Fibroblast of villous mesenchyme (primary cell): Measurements from ENCODE around the gene MMP24. TPM values are rescaled to one million over a fixed set of nuclear protein-coding genes. Genes with fewer than 3 reads are reported as not detected.

ENCODE experiments used
- DNase-seq: peaks from one replicate; pipeline ENCODE4 v3.0.0-alpha.2; 2010; ENCODE audit warnings: low read depth
- H3K4me3 ChIP-seq: 2 replicates; pipeline ENCODE4 v1.5.1; 2011; ENCODE audit warnings: low read depth, mild to moderate bottlenecking, low read length
- CTCF ChIP-seq: IDR thresholded peaks from 2 replicates; pipeline ENCODE4 v1.5.1; 2012; ENCODE audit warnings: low read depth, mild to moderate bottlenecking, low read length; ENCODE audit not compliant: insufficient read depth
- small RNA-seq: library from RNA; depleted of rRNA; stranded (forward); fragments of <200 nt; gene quantifications from one replicate; pipeline ENCODE3, GENCODE V24; 2012
- total RNA-seq: library from RNA; depleted of rRNA; stranded (reverse); fragments of >200 nt; gene quantifications from 2 replicates; pipeline ENCODE4 v1.2.3, GENCODE V29; 2012

Gene MMP24
- total RNA-seq, 1 donor = 0.43 TPM

GRCh38 chr20:35319871-35320197 lies 93.3 kb downstream of the MMP24 start:
- TF ChIP-seq CTCF = no peak
- no peak overlapping the region for H3K4me3 ChIP-seq
- no peak for DNase-seq

- no peak overlapping the region for H3K4me3 ChIP-seq
These were observed 94.1 kb downstream of the MMP24 start for GRCh38 chr20:35320396-35321126.

GRCh38 chr20:35325401-35325800 lies 98.9 kb downstream of the MMP24 start:
- no peak for DNase-seq
- TF ChIP-seq CTCF = no peak
- no peak overlapping the region for H3K4me3 ChIP-seq

More at GRCh38 chr20:35320396-35321126, 94.1 kb downstream of the MMP24 start:
- no peak for DNase-seq
- no peak for TF ChIP-seq CTCF

- TF ChIP-seq CTCF = no peak
- H3K4me3 ChIP-seq = no peak overlapping the region
- DNase-seq = no peak
These were observed 99.7 kb downstream of the MMP24 start for GRCh38 chr20:35326021-35326739.

Small RNA genes within 50 kb of the gene (small RNA-seq; reads per million reads assigned to genes)
- gene MT1P3 (not detected), gene RNA5SP483 (not detected)

Other genes starting within 250 kb of the MMP24 start
- gene TRPC4AP, start 133.9 kb upstream of the MMP24 start, total RNA-seq = 86.7 and 96.7 TPM in 2 replicates
- gene EDEM2, start 79.4 kb upstream of the MMP24 start, total RNA-seq = 27.7 and 37.6 TPM in 2 replicates
- 22.9 and 30.9 TPM in 2 replicates for gene PROCR, start 54.6 kb upstream of the MMP24 start, total RNA-seq
- gene MMP24OS, start 51.4 kb downstream of the MMP24 start, total RNA-seq = 14.7 and 16.8 TPM in 2 replicates
- 107 and 123 TPM in 2 replicates for gene EIF6, start 58.1 kb downstream of the MMP24 start, total RNA-seq
- not detected in 2 replicates for gene FAM83C, start 65.7 kb downstream of the MMP24 start, total RNA-seq
- gene UQCC1, start 185.3 kb downstream of the MMP24 start, total RNA-seq = 23.5 and 33.2 TPM in 2 replicates
- 8.1 and 10.8 TPM in 2 replicates for gene GDF5, start 211.5 kb downstream of the MMP24 start, total RNA-seq
- gene CEP250, start 228.9 kb downstream of the MMP24 start, total RNA-seq = 14.5 and 22.0 TPM in 2 replicates